ENCODE data around the gene EPOP. TPM values are rescaled to one million over a fixed set of nuclear protein-coding genes. Genes with fewer than 3 reads are reported as not detected.

The EPOP gene
- total and polyA plus RNA-seq, 3 experiments from 2014 or later, result 0.10 to 50.0 (median 47.0) TPM

- Histone ChIP-seq H3K27me3 (ENCODE audit: insufficient read depth, low read length, poor library complexity, severe bottlenecking) (peaks cover 16% of the 10 kb centered on the region), H3K4me1 (ENCODE audit: insufficient read depth, low read length) (no peaks in the 10 kb centered on the region), H3K9me3 (ENCODE audit: low read length) (no peaks in the 10 kb centered on the region), H3K36me3 (ENCODE audit: insufficient read depth, low read length) (no peaks in the 10 kb centered on the region), H3K27ac (ENCODE audit: low read depth, low read length) (no peak overlapping the region), H3K4me3 (ENCODE audit: low read length) (no peak overlapping the region)
- CTCF ChIA-PET, result interaction anchor here (1.9 to 5.8 kb wide), 2 partner anchors 65 to 111 kb away, joined by 7 to 69 read pairs; no protein-coding TSS in a partner anchor
- Mint-ChIP-seq H3K4me1 (peaks cover 0 to 5% (median 3%) of the 10 kb centered on the region in 3 donors), H3K36me3 (no peaks in the 10 kb centered on the region), H3K27me3 (peaks cover 35 to 64% of the 10 kb centered on the region in 2 donors), H3K4me3 (peak overlapping the region in 1 of 7 donors; percentile 67), H3K9me3 (no peaks in the 10 kb centered on the region), H3K27ac (no peak overlapping the region)
- POLR2A ChIA-PET, result no interaction called here
- DNase-seq, result no peak
Observed at GRCh38 chr17:38669520-38669919, 5.2 kb downstream of the EPOP start.

GRCh38 chr17:38667787-38668122 is 7.0 kb downstream of the EPOP start:
- Mint-ChIP-seq H3K4me1 (peaks cover 0 to 5% (median 1%) of the 10 kb centered on the region in 3 donors), H3K27ac (peak overlapping the region in 1 of 8 donors; percentile 1), H3K4me3 (no peak overlapping the region), H3K9me3 (no peaks in the 10 kb centered on the region), H3K27me3 (peaks cover 40 to 68% of the 10 kb centered on the region in 2 donors), H3K36me3 (no peaks in the 10 kb centered on the region)
- Histone ChIP-seq H3K9me3 (ENCODE audit: low read length) (no peaks in the 10 kb centered on the region), H3K4me1 (ENCODE audit: insufficient read depth, low read length) (no peaks in the 10 kb centered on the region), H3K27ac (ENCODE audit: low read depth, low read length) (no peak overlapping the region), H3K4me3 (ENCODE audit: low read length) (no peak overlapping the region), H3K36me3 (ENCODE audit: insufficient read depth, low read length) (no peaks in the 10 kb centered on the region), H3K27me3 (ENCODE audit: insufficient read depth, low read length, poor library complexity, severe bottlenecking) (peaks cover 17% of the 10 kb centered on the region)
- ChIA-PET POLR2A (interaction anchor here (1.0 kb wide), 1 partner anchor 110 kb away, joined by 5 read pairs; no protein-coding TSS in a partner anchor), CTCF (interaction anchor here (1.1 to 5.8 kb wide), 10 partner anchors 9 to 177 kb away, joined by 3 to 69 read pairs (median 5); no protein-coding TSS in a partner anchor)
- DNase-seq, result no peak

- Mint-ChIP-seq H3K27me3 (peaks cover 41 to 65% of the 10 kb centered on the region in 2 donors), H3K4me3 (no peak overlapping the region), H3K4me1 (peaks cover 0 to 5% (median 1%) of the 10 kb centered on the region in 3 donors), H3K9me3 (no peaks in the 10 kb centered on the region), H3K27ac (peak overlapping the region in 1 of 8 donors; percentile 1), H3K36me3 (no peaks in the 10 kb centered on the region)
- no peaks in the 10 kb centered on the region for H3K9me3 ChIP-seq (ENCODE audit: low read length)
- POLR2A ChIA-PET, result interaction anchor here (1.0 kb wide), 1 partner anchor 109 kb away, joined by 5 read pairs; no protein-coding TSS in a partner anchor
- H3K27me3 ChIP-seq (ENCODE audit: insufficient read depth, low read length, poor library complexity, severe bottlenecking), result peaks cover 12% of the 10 kb centered on the region
- no peaks in the 10 kb centered on the region for H3K36me3 ChIP-seq (ENCODE audit: insufficient read depth, low read length)
- H3K27ac ChIP-seq (ENCODE audit: low read depth, low read length), result no peak overlapping the region
- peak; percentile 39 to 66 (median 44) for DNase-seq
- no peak overlapping the region for H3K4me3 ChIP-seq (ENCODE audit: low read length)
- no peaks in the 10 kb centered on the region for H3K4me1 ChIP-seq (ENCODE audit: insufficient read depth, low read length)
- CTCF ChIA-PET, result interaction anchor here (1.0 to 5.8 kb wide), 14 partner anchors 9 to 176 kb away, joined by 3 to 69 read pairs (median 4); no protein-coding TSS in a partner anchor
Observed at GRCh38 chr17:38667099-38667786, 7.5 kb downstream of the EPOP start.

- H3K4me3 Mint-ChIP-seq, result no peak overlapping the region
- no peaks in the 10 kb centered on the region for H3K9me3 Mint-ChIP-seq
- Histone ChIP-seq H3K36me3 (ENCODE audit: insufficient read depth, low read length) (no peaks in the 10 kb centered on the region), H3K4me3 (ENCODE audit: low read length) (no peak overlapping the region), H3K4me1 (ENCODE audit: insufficient read depth, low read length) (no peaks in the 10 kb centered on the region), H3K27me3 (ENCODE audit: insufficient read depth, low read length, poor library complexity, severe bottlenecking) (peaks cover 6% of the 10 kb centered on the region), H3K9me3 (ENCODE audit: low read length) (no peaks in the 10 kb centered on the region), H3K27ac (ENCODE audit: low read depth, low read length) (no peak overlapping the region)
- H3K36me3 Mint-ChIP-seq, result no peaks in the 10 kb centered on the region
- ChIA-PET CTCF (interaction anchor here (1.2 to 2.7 kb wide), 4 partner anchors 67 to 110 kb away, joined by 3 to 33 read pairs (median 7); no protein-coding TSS in a partner anchor), POLR2A (interaction anchor here (0.7 to 0.8 kb wide), 2 partner anchors 13 to 71 kb away, joined by 3 to 4 read pairs; no protein-coding TSS in a partner anchor)
- H3K27me3 Mint-ChIP-seq, result peaks cover 20 to 49% of the 10 kb centered on the region in 2 donors
- DNase-seq, result no peak
- peaks cover 0 to 5% (median 0%) of the 10 kb centered on the region in 3 donors for H3K4me1 Mint-ChIP-seq
- H3K27ac Mint-ChIP-seq, result no peak overlapping the region
Observed at GRCh38 chr17:38663964-38664644, 10.7 kb downstream of the EPOP start.

DNA sequence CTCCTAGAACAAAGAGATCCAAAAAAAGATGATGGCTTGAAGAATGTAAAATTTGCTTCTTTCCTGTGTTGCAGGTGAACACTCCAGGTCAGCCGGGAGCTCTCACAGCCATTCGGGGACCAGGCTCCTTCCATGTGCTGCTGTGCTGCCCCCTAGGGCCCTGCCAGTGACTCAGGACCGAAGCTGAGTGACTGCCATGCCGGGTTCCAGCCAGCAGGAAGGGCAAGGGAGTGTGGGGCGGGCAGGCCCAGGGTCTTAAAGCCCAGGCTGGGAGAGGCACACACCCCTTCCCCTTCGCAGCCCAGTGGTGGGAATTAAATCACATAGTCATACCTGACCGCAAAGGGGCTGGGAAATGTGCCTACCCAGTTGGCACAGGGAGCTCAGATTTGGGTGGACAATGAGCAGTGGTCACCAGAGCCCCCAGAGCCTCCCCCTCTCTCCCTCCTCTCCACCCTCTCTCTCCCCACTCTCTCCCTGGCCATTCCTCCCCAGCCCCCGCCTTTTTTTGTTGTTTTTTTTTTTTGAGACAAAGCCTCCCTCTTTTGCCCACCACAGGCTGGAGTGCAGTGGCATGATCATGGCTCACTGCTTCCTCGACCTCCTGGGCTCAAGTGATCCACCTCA is 11.5 kb downstream of the EPOP start:
- H3K4me1 Mint-ChIP-seq, result peaks cover 0 to 5% (median 0%) of the 10 kb centered on the region in 3 donors
- H3K36me3 Mint-ChIP-seq, result no peaks in the 10 kb centered on the region
- H3K27me3 Mint-ChIP-seq, result peaks cover 14 to 47% of the 10 kb centered on the region in 2 donors
- ChIA-PET CTCF (interaction anchor here (1.0 to 2.7 kb wide), 7 partner anchors 10 to 109 kb away, joined by 3 to 33 read pairs (median 3); no protein-coding TSS in a partner anchor), POLR2A (interaction anchor here (0.8 kb wide), 1 partner anchor 72 kb away, joined by 3 read pairs; no protein-coding TSS in a partner anchor)
- no peaks in the 10 kb centered on the region for H3K36me3 ChIP-seq (ENCODE audit: insufficient read depth, low read length)
- no peak overlapping the region for H3K4me3 Mint-ChIP-seq
- H3K4me3 ChIP-seq (ENCODE audit: low read length), result no peak overlapping the region
- H3K27ac ChIP-seq (ENCODE audit: low read depth, low read length), result no peak overlapping the region
- peaks cover 6% of the 10 kb centered on the region for H3K27me3 ChIP-seq (ENCODE audit: insufficient read depth, low read length, poor library complexity, severe bottlenecking)
- DNase-seq, result peak in 1 of 5 donors; percentile 52
- H3K4me1 ChIP-seq (ENCODE audit: insufficient read depth, low read length), result no peaks in the 10 kb centered on the region
- H3K27ac Mint-ChIP-seq, result no peak overlapping the region
- no peaks in the 10 kb centered on the region for H3K9me3 ChIP-seq (ENCODE audit: low read length)
- no peaks in the 10 kb centered on the region for H3K9me3 Mint-ChIP-seq

DNA sequence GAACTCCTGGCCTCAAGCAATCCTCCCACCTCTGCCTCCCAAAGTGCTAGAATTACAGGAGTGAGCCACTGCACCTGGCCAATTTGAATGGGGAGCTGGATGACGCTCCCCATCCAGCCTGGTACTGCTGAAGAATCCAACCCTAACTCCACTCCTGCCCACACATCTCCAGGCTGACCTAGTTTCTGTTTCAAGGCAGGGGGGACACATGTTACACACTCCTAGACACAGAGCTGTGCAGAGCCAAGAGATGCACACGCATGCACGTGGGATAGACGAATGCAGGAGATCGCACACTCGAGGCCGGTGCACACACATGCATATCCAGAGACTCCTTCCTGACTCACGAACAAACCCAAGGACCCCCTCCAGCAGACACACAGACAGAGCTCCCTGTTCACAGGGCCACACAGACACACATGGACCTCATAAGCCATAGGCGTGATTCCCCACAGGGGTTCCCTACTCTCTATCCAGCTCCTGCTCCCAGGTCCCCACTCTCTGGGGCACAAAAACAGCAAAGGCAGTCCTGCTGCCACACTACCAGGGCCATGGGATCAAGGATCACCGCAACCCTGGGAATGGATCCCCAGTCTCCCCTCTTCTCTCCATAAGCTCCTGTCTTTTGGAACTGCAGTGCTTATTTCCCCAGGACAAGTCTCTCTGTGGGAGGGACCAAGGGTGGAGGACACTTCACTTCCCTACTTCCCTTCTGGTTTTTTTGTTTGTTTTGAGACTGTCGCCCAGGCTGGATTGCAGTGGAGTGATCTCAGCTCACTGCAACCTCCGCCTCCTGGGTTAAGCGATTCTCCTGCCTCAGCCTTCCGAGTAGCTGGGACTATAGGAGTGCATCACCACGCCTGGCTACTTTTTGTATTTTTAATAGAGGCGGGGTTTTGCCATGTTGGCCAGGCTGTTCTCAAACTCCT is 14.4 kb downstream of the EPOP start:
- Mint-ChIP-seq H3K9me3 (no peaks in the 10 kb centered on the region), H3K27ac (no peak overlapping the region), H3K4me3 (no peak overlapping the region), H3K27me3 (peaks cover 17 to 51% of the 10 kb centered on the region in 2 donors), H3K4me1 (peaks cover 0 to 5% (median 0%) of the 10 kb centered on the region in 3 donors), H3K36me3 (no peaks in the 10 kb centered on the region)
- H3K36me3 ChIP-seq (ENCODE audit: insufficient read depth, low read length), result no peaks in the 10 kb centered on the region
- ChIA-PET POLR2A (no interaction called here), CTCF (interaction anchor here (0.7 kb wide), 1 partner anchor 32 kb away, joined by 3 read pairs; no protein-coding TSS in a partner anchor)
- no peaks in the 10 kb centered on the region for H3K9me3 ChIP-seq (ENCODE audit: low read length)
- H3K4me3 ChIP-seq (ENCODE audit: low read length), result no peak overlapping the region
- no peaks in the 10 kb centered on the region for H3K4me1 ChIP-seq (ENCODE audit: insufficient read depth, low read length)
- no peak for DNase-seq
- H3K27ac ChIP-seq (ENCODE audit: low read depth, low read length), result no peak overlapping the region
- H3K27me3 ChIP-seq (ENCODE audit: insufficient read depth, low read length, poor library complexity, severe bottlenecking), result peaks cover 6% of the 10 kb centered on the region

DNA sequence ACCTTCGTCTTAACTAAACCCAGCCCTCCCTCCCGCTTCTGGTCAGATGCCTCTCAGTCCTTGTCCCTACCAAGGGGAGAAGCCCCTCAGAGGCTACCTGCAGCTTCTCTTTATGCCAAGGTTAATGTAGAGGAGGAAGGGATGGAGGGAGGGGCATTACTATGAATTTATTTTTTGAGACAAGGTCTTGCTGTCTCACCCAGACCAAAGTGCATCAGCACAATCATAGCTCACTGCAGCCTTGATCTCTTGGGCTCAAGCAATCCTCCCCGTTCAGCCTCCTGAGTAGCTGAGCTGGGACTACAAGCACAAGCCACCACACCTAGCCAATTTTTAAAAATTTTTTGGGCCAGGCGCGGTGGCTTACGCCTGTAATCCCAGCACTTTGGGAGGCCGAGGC is 15.3 kb downstream of the EPOP start:
- H3K4me3 Mint-ChIP-seq, result no peak overlapping the region

More for the DNA sequence above, 15.3 kb downstream of the EPOP start:
- POLR2A ChIA-PET, result no interaction called here
- CTCF ChIA-PET, result interaction anchor here (1.6 kb wide), 1 partner anchor 101 kb away, joined by 3 read pairs; no protein-coding TSS in a partner anchor
- Mint-ChIP-seq H3K27ac (no peak overlapping the region), H3K4me1 (peaks cover 2 to 8% (median 4%) of the 10 kb centered on the region in 3 donors), H3K9me3 (no peaks in the 10 kb centered on the region), H3K27me3 (peaks cover 22 to 49% of the 10 kb centered on the region in 2 donors), H3K36me3 (no peaks in the 10 kb centered on the region)
- no peak overlapping the region for H3K27ac ChIP-seq (ENCODE audit: low read depth, low read length)
- H3K4me1 ChIP-seq (ENCODE audit: insufficient read depth, low read length), result no peaks in the 10 kb centered on the region
- H3K9me3 ChIP-seq (ENCODE audit: low read length), result no peaks in the 10 kb centered on the region
- H3K27me3 ChIP-seq (ENCODE audit: insufficient read depth, low read length, poor library complexity, severe bottlenecking), result peaks cover 11% of the 10 kb centered on the region
- no peaks in the 10 kb centered on the region for H3K36me3 ChIP-seq (ENCODE audit: insufficient read depth, low read length)
- H3K4me3 ChIP-seq (ENCODE audit: low read length), result no peak overlapping the region
- DNase-seq, result no peak

Data from CD8-positive, alpha-beta memory T cell (primary cell).